ENCODE results near the gene ZYG11A. TPM values are rescaled to one million over a fixed set of nuclear protein-coding genes. Genes with fewer than 3 reads are reported as not detected.

The ZYG11A gene
- total RNA-seq, 1 experiment from 2014 or later: 7.3 TPM

GRCh38 chr1:52926864-52927211, 84.3 kb downstream of the ZYG11A start:
- Mint-ChIP-seq H3K9me3 (no peaks in the 10 kb centered on the region), H3K27me3 (ENCODE audit: low read depth) (peaks cover 73% of the 10 kb centered on the region), H3K36me3 (no peaks in the 10 kb centered on the region), H3K27ac (no peak overlapping the region), H3K4me1 (peaks cover 9% of the 10 kb centered on the region), H3K4me3 (peak overlapping the region; percentile 76)
- CTCF ChIA-PET: interaction anchor here (0.7 to 1.5 kb wide), 6 partner anchors 22 to 352 kb away, joined by 3 to 6 read pairs (median 4); no protein-coding TSS in a partner anchor
- POLR2A ChIA-PET: no interaction called here
- TF ChIP-seq RELA (CRISPR knock-in tag; IDR thresholded peaks at IDR 0.05; ENCODE audit: borderline replicate concordance) (no peak), ZNF263 (CRISPR knock-in tag; IDR thresholded peaks at IDR 0.05; ENCODE audit: low read depth) (no peak), TEAD4 (CRISPR knock-in tag; IDR thresholded peaks at IDR 0.05) (no peak), ZNF317 (CRISPR knock-in tag; IDR thresholded peaks at IDR 0.05; ENCODE audit: borderline replicate concordance, low read depth) (no peak), KAT7 (CRISPR knock-in tag; IDR thresholded peaks at IDR 0.05; ENCODE audit: borderline replicate concordance) (no peak), SP1 (CRISPR knock-in tag; conservative IDR thresholded peaks at IDR 0.05) (no peak), ZNF121 (CRISPR knock-in tag; IDR thresholded peaks at IDR 0.05) (no peak), NR2C2 (CRISPR knock-in tag; IDR thresholded peaks at IDR 0.05) (no peak), ZMAT4 (CRISPR knock-in tag; IDR thresholded peaks at IDR 0.05) (no peak), E2F4 (CRISPR knock-in tag; IDR thresholded peaks at IDR 0.05; ENCODE audit: borderline replicate concordance, low read depth) (no peak), MYBL2 (CRISPR knock-in tag; IDR thresholded peaks at IDR 0.05) (no peak), ZBTB21 (CRISPR knock-in tag; IDR thresholded peaks at IDR 0.05; ENCODE audit: borderline replicate concordance) (no peak), AR (CRISPR knock-in tag; IDR thresholded peaks at IDR 0.05) (no peak)
- DNase-seq (ENCODE audit: low spot score) (no peak), ATAC-seq (no peak)

- H3K27ac Mint-ChIP-seq: no peak within 1 kb of the TSS
- peak; percentile 86 for ATAC-seq
- peaks cover 69% of the 10 kb centered on the region for H3K27me3 Mint-ChIP-seq (ENCODE audit: low read depth)
- no peak for TF ChIP-seq GRHL2 (CRISPR knock-in tag; IDR thresholded peaks at IDR 0.05; ENCODE audit: insufficient replicate concordance, severe bottlenecking)
- peak; percentile 53; the same call in 1 of the 2 replicates for TF ChIP-seq GABPB1 (CRISPR knock-in tag; IDR thresholded peaks at IDR 0.05)
- no peak for TF ChIP-seq SMAD4 (CRISPR knock-in tag; IDR thresholded peaks at IDR 0.05)
- TF ChIP-seq ZNF317 (CRISPR knock-in tag; IDR thresholded peaks at IDR 0.05; ENCODE audit: borderline replicate concordance, low read depth): no peak
- peak; percentile 55; the same call in 1 of the 2 replicates for TF ChIP-seq MAX (CRISPR knock-in tag; IDR thresholded peaks at IDR 0.05)
- peak; percentile 33; the same call in 1 of the 2 replicates for TF ChIP-seq HMGXB4 (CRISPR knock-in tag; IDR thresholded peaks at IDR 0.05)
- TF ChIP-seq NFYB (CRISPR knock-in tag; conservative IDR thresholded peaks at IDR 0.05; ENCODE audit: low read depth): no peak
- DNase-seq (ENCODE audit: low spot score): peak; percentile 80
- no peaks in the 10 kb centered on the region for H3K9me3 Mint-ChIP-seq
- H3K4me1 Mint-ChIP-seq: peaks cover 9% of the 10 kb centered on the region
- H3K36me3 Mint-ChIP-seq: no peaks in the 10 kb centered on the region
- ChIA-PET POLR2A (no interaction called here), CTCF (interaction anchor here (0.6 to 1.5 kb wide), 8 partner anchors 22 to 351 kb away, joined by 3 to 6 read pairs (median 4); partner anchors contain the start of gene ZYG11A)
- H3K4me3 Mint-ChIP-seq: peak within 1 kb of the TSS; percentile 76
These were observed 84.9 kb downstream of the ZYG11A start, which contains the start of gene SCP2 for GRCh38 chr1:52927212-52928014. Gene SCP2 (plus strand): TSS chr1:52927276. CDS start chr1:52927397, 121 bp downstream.

All from WTC11 (cell line).